HG02884 (cell line): ENCODE results near the gene TUBA8.
"Not testable (repeated sequence)": the region's sequence is repeated elsewhere in the genome, so short reads cannot be mapped to it uniquely, and the experiment has no call there.

Source experiments
- ATAC-seq: cut with Tn5 transposase; IDR thresholded peaks from one replicate; pipeline ENCODE4 v1.9.1; 2021; ENCODE audit warnings: mild to moderate bottlenecking, moderate library complexity; ENCODE audit not compliant: unreplicated experiment

Gene TUBA8

GRCh38 chr22:18104566-18104965 is 6.0 kb upstream of the TUBA8 start:
- ATAC-seq = no peak

GRCh38 chr22:18105981-18106380 is 4.6 kb upstream of the TUBA8 start:
- ATAC-seq = not testable (repeated sequence)

- not testable (repeated sequence) for ATAC-seq
Measured at GRCh38 chr22:18106550-18107341, 3.9 kb upstream of the TUBA8 start.

GRCh38 chr22:18108187-18108586 is 2.4 kb upstream of the TUBA8 start:
- no peak for ATAC-seq

GRCh38 chr22:18109410-18110193 is 1.0 kb upstream of the TUBA8 start:
- ATAC-seq = no peak

GRCh38 chr22:18110954-18111758 is 547 bp downstream of the TUBA8 start:
- ATAC-seq = no peak

GRCh38 chr22:18111759-18112330 is 1.2 kb downstream of the TUBA8 start:
- no peak for ATAC-seq

- no peak for ATAC-seq
Measured at GRCh38 chr22:18112440-18112839, 1.8 kb downstream of the TUBA8 start.

GRCh38 chr22:18113680-18114394 is 3.2 kb downstream of the TUBA8 start:
- no peak for ATAC-seq

- ATAC-seq = no peak
Measured at GRCh38 chr22:18114495-18114894, 3.9 kb downstream of the TUBA8 start.

GRCh38 chr22:18114976-18115652 is 4.5 kb downstream of the TUBA8 start:
- ATAC-seq = no peak

GRCh38 chr22:18115906-18116371 is 5.3 kb downstream of the TUBA8 start:
- ATAC-seq = no peak

- no peak for ATAC-seq
Measured at GRCh38 chr22:18116634-18117033, 6.0 kb downstream of the TUBA8 start.

- ATAC-seq = no peak
Measured at GRCh38 chr22:18118345-18118915, 7.8 kb downstream of the TUBA8 start.

GRCh38 chr22:18119409-18120110 is 9.0 kb downstream of the TUBA8 start:
- ATAC-seq = no peak

- no peak for ATAC-seq
Measured at GRCh38 chr22:18120857-18121256, 10.2 kb downstream of the TUBA8 start.

- no peak for ATAC-seq
Measured at GRCh38 chr22:18121506-18121905, 10.9 kb downstream of the TUBA8 start.

GRCh38 chr22:18121954-18122554 is 11.4 kb downstream of the TUBA8 start:
- no peak for ATAC-seq
